GM12878 (cell line): ENCODE results near the gene LRRC75A. TPM values are rescaled to one million over a fixed set of nuclear protein-coding genes. Genes with fewer than 3 reads are reported as not detected.

Source experiments
- ATF7 ChIP-seq: fragments of 450-650 bp; IDR thresholded peaks from 2 replicates; pipeline ENCODE4 v1.6.1; 2016; ENCODE audit warnings: low read depth, mild to moderate bottlenecking
- BACH1 ChIP-seq: fragments of 450-650 bp; IDR thresholded peaks from 2 replicates; pipeline ENCODE4 v1.6.1; 2017; ENCODE audit warnings: mild to moderate bottlenecking, borderline replicate concordance
- CBFB ChIP-seq: IDR thresholded peaks from 2 replicates; pipeline ENCODE4 v1.6.1; 2016; ENCODE audit warnings: antibody characterized with exemption, low read depth
- CHD1 ChIP-seq: IDR thresholded peaks from 2 replicates; pipeline ENCODE4 v1.6.1; 2012; ENCODE audit warnings: low read depth, low read length, improper control_type of control experiment
- CHD2 ChIP-seq: IDR thresholded peaks from 2 replicates; pipeline ENCODE4 v1.6.1; 2011; ENCODE audit warnings: low read depth, low read length, improper control_type of control experiment, borderline replicate concordance
- CREM ChIP-seq: IDR thresholded peaks from 2 replicates; pipeline ENCODE4 v1.6.1; 2014; ENCODE audit warnings: antibody characterized with exemption, low read depth
- CUX1 ChIP-seq: IDR thresholded peaks from 2 replicates; pipeline ENCODE4 v1.6.1; 2012; ENCODE audit warnings: improper control_type of control experiment, low read depth, low read length; ENCODE audit not compliant: insufficient replicate concordance
- GATAD2B ChIP-seq: fragments of 450-650 bp; conservative IDR thresholded peaks from 2 replicates; pipeline ENCODE4 v1.6.1; 2017; ENCODE audit warnings: low read depth, mild to moderate bottlenecking, moderate library complexity
- IRF4 ChIP-seq: IDR thresholded peaks from 2 replicates; pipeline ENCODE4 v1.6.1; 2011; ENCODE audit warnings: low read depth, low read length
- JUND ChIP-seq: IDR thresholded peaks from 2 replicates; pipeline ENCODE4 v1.6.1; 2012; ENCODE audit warnings: low read depth, mild to moderate bottlenecking, low read length, improper control_type of control experiment, moderate library complexity
- MTA2 ChIP-seq: fragments of 450-650 bp; IDR thresholded peaks from 2 replicates; pipeline ENCODE4 v1.6.1; 2016; ENCODE audit warnings: low read depth, mild to moderate bottlenecking, moderate library complexity
- NFYB ChIP-seq: IDR thresholded peaks from 2 replicates; pipeline ENCODE4 v1.6.1; 2011; ENCODE audit warnings: low read depth, mild to moderate bottlenecking, low read length, improper control_type of control experiment, moderate library complexity; ENCODE audit not compliant: insufficient read depth
- RAD21 ChIP-seq: IDR thresholded peaks from 2 replicates; pipeline ENCODE4 v1.6.1; 2011; ENCODE audit warnings: mild to moderate bottlenecking, low read depth, low read length, moderate library complexity; ENCODE audit not compliant: insufficient read depth
- RCOR1 ChIP-seq: conservative IDR thresholded peaks from 2 replicates; pipeline ENCODE4 v1.6.1; 2012; ENCODE audit warnings: low read depth, low read length, improper control_type of control experiment
- SIX5 ChIP-seq: IDR thresholded peaks from 2 replicates; pipeline ENCODE4 v1.6.1; 2011; ENCODE audit warnings: mild to moderate bottlenecking, low read depth, low read length, moderate library complexity; ENCODE audit not compliant: severe bottlenecking
- SMAD1 ChIP-seq: fragments of 450-650 bp; IDR thresholded peaks from 2 replicates; pipeline ENCODE4 v1.6.1; 2018; ENCODE audit warnings: mild to moderate bottlenecking, low read depth; ENCODE audit not compliant: partially characterized antibody
- SMC3 ChIP-seq: IDR thresholded peaks from 2 replicates; pipeline ENCODE4 v1.6.1; 2011; ENCODE audit warnings: low read length, improper control_type of control experiment, borderline replicate concordance
- ZBED1 ChIP-seq: IDR thresholded peaks from 2 replicates; pipeline ENCODE4 v1.6.1; 2016; ENCODE audit warnings: borderline replicate concordance
- ZBTB11 ChIP-seq: fragments of 450-650 bp; formaldehyde crosslinking; IDR thresholded peaks from 2 replicates; pipeline ENCODE4 v1.5.0; 2022; ENCODE audit warnings: mild to moderate bottlenecking, missing genetic modification characterization
- ZNF207 ChIP-seq: fragments of 450-650 bp; IDR thresholded peaks from 2 replicates; pipeline ENCODE4 v1.6.1; 2014; ENCODE audit warnings: antibody characterized with exemption, mild to moderate bottlenecking, borderline replicate concordance
- polyA plus RNA-seq, 11 experiments: library from polyadenylated mRNA; depleted of rRNA in 4 of 11; unstranded in 6 of 11; stranded (reverse) in 5 of 11; fragments of >200 nt; fragmentation: Nextera tagmentation in 4 of 11; fragmentation: Illumina TruSeq in 1 of 11; extraction: Ambion mirVana in 4 of 11; extraction: Trizol in 1 of 11; gene quantifications; 1 replicate in 1 of 11; 2 replicates in 10 of 11; pipeline versions ENCODE4 v1.2.1 to v1.2.3, GENCODE V29; 2011 to 2016; ENCODE audit warnings: inconsistent platforms in 2 of 11, missing spikeins in 2 of 11, low read depth in 1 of 11
- total RNA-seq, 4 experiments: library from RNA; depleted of rRNA in 3 of 4; stranded (reverse); fragments of >200 nt in 3 of 4; fragmentation: Illumina TruSeq in 1 of 4; extraction: Trizol in 1 of 4; gene quantifications; 2 replicates each; pipeline versions ENCODE4 v1.2.1 to v1.2.3, GENCODE V29; 2013 to 2021
- TF ChIP-seq, protein P1 (sequence below): IDR thresholded peaks from 2 replicates; pipeline ENCODE4 v1.6.1; 2011; ENCODE audit warnings: low read depth, low read length, improper control_type of control experiment, borderline replicate concordance

The LRRC75A gene
- total and polyA plus RNA-seq, 10 of the 15 experiments (the other 5 are each of a cell fraction or from before 2014, with no cell fraction given), result 0.01 to 1.3 (median 0.09) TPM; not detected in 2

DNA sequence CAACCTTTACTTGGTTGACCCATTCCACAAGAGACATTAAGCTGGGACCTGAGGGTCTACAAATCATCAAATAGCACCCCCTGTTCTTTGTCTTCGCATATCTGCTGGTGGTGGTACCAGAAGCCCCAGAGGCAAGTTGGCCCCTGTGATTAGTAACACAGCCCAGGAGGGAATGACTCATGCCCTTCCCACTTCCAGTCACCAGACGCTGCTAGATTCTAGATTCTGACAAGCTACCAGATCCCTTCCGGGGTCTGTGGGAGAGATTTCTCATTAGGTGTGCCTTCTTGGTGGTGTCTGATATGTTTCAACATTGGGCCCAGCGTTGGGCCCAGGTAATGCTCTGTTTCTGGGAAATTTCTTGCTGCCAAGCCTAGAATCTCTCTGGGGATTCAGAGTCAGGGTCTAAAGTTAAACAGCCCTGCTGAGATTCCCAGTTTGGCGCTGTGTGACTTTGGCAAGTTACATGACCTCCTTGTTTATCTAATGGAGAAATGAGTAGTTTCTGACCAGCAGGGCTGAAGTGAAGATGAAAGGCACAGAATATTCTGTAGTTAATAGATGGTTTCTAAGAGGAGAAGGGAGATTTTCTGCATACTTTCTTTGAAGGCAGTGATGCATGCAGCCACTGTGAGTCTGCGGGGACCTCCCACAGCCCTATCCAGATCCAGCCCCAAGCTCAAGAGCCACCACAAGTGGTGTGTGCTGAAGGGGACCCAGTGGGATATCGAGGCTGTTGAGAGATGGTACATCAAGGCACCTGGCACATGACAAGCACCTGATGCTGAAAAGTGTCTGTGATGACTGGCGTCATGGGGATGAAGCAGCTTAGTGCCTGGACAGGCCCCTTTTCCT, 72.7 kb downstream of the LRRC75A start (continued):
- TF ChIP-seq, protein P1, sequence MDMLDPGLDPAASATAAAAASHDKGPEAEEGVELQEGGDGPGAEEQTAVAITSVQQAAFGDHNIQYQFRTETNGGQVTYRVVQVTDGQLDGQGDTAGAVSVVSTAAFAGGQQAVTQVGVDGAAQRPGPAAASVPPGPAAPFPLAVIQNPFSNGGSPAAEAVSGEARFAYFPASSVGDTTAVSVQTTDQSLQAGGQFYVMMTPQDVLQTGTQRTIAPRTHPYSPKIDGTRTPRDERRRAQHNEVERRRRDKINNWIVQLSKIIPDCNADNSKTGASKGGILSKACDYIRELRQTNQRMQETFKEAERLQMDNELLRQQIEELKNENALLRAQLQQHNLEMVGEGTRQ, result no peak
- TF ChIP-seq JUND (no peak), MTA2 (no peak), RAD21 (no peak), CHD2 (no peak), SIX5 (no peak), SMC3 (no peak), ZBTB11 (CRISPR knock-in tag) (no peak), CREM (no peak; the same call in 1 of the 2 replicates), ZBED1 (0 out of 2 replicates have a peak, but pooled peaks have one; percentile 20), RCOR1 (no peak), CHD1 (no peak), GATAD2B (no peak), IRF4 (peak; percentile 82), ZNF207 (0 out of 2 replicates have a peak, but pooled peaks have one; percentile 37), ATF7 (0 out of 2 replicates have a peak, but pooled peaks have one; percentile 54), CBFB (0 out of 2 replicates have a peak, but pooled peaks have one; percentile 2), CUX1 (peak; percentile 36), NFYB (no peak), SMAD1 (peak; percentile 16), BACH1 (no peak; the same call in 1 of the 2 replicates)
